Left hindlimb (tissue), 1 donor: ENCODE data around the gene CAND2.
"Not testable (repeated sequence)": the region's sequence is repeated elsewhere in the genome, so short reads cannot be mapped to it uniquely, and the experiment has no call there.

Source experiments
- DNase-seq: peaks from one replicate; pipeline ENCODE4 v3.0.0-alpha.2; 2018

The CAND2 gene

DNA sequence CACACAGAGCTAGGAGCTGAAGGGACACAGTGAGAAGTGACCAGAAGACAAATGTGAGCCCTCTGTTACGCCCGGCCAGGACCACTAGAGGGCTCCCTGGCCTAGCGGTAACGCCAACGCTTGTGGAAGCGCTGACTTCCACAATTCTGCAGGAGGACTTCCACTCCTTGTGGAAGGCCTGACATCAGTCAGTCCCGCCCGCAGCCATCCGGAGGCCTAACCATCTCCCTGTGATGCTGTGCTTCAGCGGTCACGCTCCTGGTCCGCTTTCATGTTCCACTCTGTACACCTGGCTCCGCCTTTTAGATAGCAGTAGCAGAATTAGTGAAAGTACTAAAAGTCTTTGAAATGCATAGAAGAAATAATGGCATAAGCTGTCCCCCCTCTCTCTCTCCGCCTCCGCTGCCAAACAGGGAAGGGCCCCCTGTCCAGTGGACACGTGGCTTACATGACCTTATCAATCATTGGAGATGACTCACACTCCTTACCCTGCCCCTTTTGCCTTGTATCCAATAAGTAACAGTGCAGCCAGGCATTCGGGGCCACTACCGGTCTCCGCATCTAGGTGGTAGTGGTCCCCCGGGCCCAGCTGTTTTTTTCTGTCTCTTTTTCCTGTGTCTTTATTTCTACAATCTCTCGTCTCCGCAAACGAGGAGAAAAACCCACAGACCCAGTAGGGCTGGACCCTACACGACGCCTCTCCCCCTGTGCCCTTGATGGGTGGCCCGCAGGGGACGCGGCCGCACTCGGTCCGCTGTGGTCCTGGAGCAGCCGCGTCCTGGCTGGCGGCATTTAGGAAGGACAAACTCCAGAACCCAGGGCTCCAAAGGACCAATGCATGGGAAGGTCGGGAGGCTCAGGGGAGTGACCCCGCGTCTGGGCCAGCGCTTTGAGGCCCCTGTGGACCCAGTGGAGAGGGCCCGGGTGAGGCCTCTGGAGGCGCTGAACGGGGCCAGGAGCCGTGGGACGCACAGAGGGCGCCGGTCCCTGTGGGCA lies 71.9 kb downstream of the CAND2 start:
- peak; percentile 87 for DNase-seq

GRCh38 chr3:12869035-12869621 lies 72.6 kb downstream of the CAND2 start:
- peak; percentile 48 for DNase-seq

GRCh38 chr3:12870942-12871341 lies 74.5 kb downstream of the CAND2 start:
- no peak for DNase-seq

- no peak for DNase-seq
These were observed 75.0 kb downstream of the CAND2 start for GRCh38 chr3:12871404-12871983.

DNA sequence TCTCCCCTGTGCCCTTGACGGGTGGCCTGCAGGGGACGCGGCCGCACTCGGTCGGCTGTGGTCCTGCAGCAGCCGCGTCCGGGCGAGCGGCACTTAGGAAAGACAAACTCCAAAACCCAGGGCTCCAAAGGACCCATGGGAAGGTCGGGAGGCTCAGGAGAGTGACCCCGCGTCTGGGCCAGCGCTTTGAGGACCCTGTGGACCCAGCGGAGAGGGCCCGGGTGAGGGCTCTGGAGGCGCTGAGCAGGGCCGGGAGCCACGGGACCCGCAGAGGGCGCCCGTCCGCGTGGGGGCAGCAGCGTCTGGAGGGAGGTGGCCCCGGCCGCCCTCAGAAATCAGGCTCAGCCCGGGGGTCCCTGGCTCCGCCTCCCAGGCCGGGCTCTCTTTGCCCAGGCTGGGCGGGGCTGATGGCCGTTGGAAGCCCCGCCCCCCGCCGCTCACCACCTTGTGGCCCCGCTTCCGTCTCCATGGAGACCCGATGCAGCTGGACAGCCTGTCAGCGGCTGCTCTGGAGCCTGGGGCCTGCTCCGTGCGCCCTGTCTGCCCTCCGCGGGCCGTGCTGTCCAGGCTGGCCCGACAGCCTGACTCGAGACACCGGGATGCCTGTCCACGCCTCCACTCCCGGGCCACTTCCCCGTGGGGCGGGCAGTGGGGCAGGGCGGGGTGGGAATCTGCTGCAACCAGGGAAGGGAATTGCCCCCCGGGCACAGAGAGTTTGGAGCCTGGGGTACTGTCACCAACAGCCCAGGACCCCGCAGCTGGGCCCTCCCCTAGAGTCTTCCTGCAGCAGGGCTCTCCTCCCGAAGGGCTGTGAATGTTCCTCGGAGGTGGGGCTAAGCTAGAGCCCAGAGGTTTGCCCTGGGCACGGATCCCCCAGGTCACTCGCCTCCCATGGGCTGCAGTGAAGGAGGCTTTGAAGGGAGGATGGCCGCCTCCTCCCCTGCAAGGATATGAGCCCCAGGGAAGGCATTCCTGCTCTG lies 79.7 kb downstream of the CAND2 start:
- peak; percentile 64 for DNase-seq

- no peak for DNase-seq
These were observed 80.6 kb downstream of the CAND2 start for GRCh38 chr3:12877040-12877439.

DNA sequence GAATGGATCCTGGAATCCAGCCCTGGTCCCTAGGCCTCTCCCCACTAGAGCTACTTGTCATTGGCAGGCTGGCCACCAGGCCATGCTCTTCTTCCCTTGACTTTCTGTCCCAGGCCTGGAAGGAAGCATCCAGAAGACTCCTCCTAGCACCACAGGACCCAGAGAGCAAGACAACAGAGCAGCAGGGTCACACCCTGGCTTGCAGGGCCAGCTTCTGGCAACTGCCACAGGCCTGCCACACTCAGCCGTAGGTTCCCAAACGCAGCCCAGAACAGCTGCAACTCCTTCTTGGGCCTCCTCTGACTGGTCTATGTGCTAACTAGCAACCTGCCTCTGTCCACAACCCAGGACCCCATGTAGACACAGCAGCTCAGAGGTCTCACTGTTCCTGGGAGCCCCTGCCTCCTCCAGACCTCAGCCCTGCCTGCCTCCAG lies 81.7 kb downstream of the CAND2 start:
- DNase-seq, result no peak

GRCh38 chr3:12878758-12879157 lies 82.3 kb downstream of the CAND2 start:
- DNase-seq, result not testable (repeated sequence)

DNA sequence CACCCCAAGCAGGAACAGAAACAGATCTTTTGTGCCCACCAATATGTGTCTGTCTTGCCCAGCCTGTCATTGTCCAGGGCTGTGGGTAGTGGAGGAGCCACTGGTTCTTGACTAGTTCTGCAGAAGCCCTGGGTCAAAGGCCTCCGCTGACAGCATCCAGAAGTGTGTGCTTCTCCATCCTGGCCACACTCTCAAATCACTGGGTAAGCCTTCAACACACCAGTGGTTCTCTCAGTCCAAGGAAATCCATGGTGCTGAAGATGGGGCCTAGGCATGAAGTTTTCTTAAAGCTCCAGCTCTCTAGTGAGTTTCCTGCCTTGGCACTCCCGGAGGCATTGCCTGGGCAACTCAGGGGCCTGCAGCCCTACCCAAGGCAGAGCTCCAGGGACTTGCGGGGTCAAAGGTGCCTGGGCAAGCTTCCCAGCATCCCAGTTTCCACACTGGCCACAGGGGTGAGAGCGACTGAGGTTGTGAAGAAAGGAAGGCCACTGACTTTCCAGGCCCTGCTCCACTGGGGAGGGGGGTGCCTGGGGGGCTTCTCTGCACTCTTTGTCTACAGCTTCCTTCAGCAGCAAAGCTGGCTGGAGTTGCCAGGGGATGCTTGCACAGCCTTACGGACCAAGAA lies 82.8 kb downstream of the CAND2 start:
- no peak for DNase-seq

DNA sequence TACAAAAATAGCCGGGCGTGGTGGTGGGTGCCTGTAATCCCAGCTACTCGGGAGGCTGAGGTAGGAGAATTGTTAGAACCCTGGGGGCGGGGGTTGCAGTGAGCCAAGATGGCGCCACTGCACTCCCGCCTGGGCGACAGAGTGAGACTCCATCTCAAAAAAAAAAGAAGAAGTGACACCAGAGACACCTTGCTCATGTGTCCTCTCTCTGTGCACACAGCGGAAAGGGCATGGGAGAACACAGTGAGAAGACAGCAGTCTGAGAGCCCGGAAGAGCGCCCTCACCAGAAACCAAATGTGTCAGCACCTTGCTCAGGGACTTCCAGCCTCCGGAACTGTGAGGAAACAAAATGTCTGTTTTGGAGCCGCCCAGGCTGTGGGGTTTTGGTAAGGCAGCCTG lies 85.4 kb downstream of the CAND2 start:
- DNase-seq, result not testable (repeated sequence)

- DNase-seq, result no peak
These were observed 86.1 kb downstream of the CAND2 start for GRCh38 chr3:12882336-12883310.

- DNase-seq, result no peak
These were observed 87.8 kb downstream of the CAND2 start for GRCh38 chr3:12884186-12884680.
